Measurements from ENCODE around the gene LPCAT1.

DNA sequence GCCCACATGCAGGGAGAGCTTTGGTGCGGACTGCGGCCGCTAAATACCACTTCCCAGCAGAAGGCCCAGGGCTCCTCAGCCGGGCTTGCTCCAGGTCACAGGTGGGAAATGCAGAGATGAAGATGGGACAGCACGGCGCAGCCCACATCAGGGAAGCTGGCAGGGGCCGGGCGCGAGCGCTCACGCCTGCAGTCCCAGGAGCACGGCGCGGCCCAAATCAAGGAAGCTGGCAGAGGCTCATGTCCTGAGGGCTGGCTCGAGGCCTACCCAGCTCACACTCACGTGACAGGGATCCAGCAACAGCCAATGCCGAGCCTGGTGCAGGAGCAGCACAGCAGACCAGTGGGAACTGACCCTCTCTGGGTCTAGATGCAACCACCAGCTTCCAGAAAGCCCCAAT is 16.3 kb downstream of the LPCAT1 start:
- TF ChIP-seq, protein P1, sequence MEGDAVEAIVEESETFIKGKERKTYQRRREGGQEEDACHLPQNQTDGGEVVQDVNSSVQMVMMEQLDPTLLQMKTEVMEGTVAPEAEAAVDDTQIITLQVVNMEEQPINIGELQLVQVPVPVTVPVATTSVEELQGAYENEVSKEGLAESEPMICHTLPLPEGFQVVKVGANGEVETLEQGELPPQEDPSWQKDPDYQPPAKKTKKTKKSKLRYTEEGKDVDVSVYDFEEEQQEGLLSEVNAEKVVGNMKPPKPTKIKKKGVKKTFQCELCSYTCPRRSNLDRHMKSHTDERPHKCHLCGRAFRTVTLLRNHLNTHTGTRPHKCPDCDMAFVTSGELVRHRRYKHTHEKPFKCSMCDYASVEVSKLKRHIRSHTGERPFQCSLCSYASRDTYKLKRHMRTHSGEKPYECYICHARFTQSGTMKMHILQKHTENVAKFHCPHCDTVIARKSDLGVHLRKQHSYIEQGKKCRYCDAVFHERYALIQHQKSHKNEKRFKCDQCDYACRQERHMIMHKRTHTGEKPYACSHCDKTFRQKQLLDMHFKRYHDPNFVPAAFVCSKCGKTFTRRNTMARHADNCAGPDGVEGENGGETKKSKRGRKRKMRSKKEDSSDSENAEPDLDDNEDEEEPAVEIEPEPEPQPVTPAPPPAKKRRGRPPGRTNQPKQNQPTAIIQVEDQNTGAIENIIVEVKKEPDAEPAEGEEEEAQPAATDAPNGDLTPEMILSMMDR (IDR thresholded peaks at IDR 0.05) = no peak
- no peak for TF ChIP-seq POLR2A (IDR thresholded peaks at IDR 0.05)

Data from testis (tissue), 2 donors.